ENCODE measurements around the gene ZNF467. TPM values are rescaled to one million over a fixed set of nuclear protein-coding genes. Genes with fewer than 3 reads are reported as not detected.

Gene ZNF467
- total and polyA plus RNA-seq, 8 donors = 6.3 to 18.6 (median 8.8) TPM

GRCh38 chr7:149752646-149753045 is 20.7 kb downstream of the ZNF467 start:
- no peak overlapping the region for H3K27ac ChIP-seq
- 72 to 81% methylated on average over 5 of the region's 5 CpGs for WGBS, 2 donors
- no peaks in the 10 kb centered on the region for H3K9me3 ChIP-seq
- ATAC-seq = no peak
- no peak for FAIRE-seq
- no peak for TF ChIP-seq CTCF (IDR thresholded peaks at IDR 0.05)
- no peak overlapping the region for H3K4me3 ChIP-seq
- no peak for DNase-seq
- H3K27me3 ChIP-seq = no peaks in the 10 kb centered on the region
- intact Hi-C loops (cut with DNase I) = no loop called here
- no peaks in the 10 kb centered on the region for H3K4me1 ChIP-seq
- no peaks in the 10 kb centered on the region for H3K36me3 ChIP-seq

GRCh38 chr7:149751043-149751775 is 22.2 kb downstream of the ZNF467 start:
- no peak for ATAC-seq

GRCh38 chr7:149750122-149750845 is 23.1 kb downstream of the ZNF467 start:
- no peak overlapping the region for H3K27ac ChIP-seq
- no peak overlapping the region for H3K4me3 ChIP-seq
- DNase-seq (no peak), FAIRE-seq (no peak), ATAC-seq (no peak)
- WGBS, 2 donors = 92 to 93% methylated on average over 9 of the region's 9 CpGs
- no peaks in the 10 kb centered on the region for H3K36me3 ChIP-seq
- intact Hi-C loops (cut with DNase I) = no loop called here
- TF ChIP-seq CTCF (IDR thresholded peaks at IDR 0.05) = no peak
- H3K4me1 ChIP-seq = no peaks in the 10 kb centered on the region
- no peaks in the 10 kb centered on the region for H3K27me3 ChIP-seq
- H3K9me3 ChIP-seq = no peaks in the 10 kb centered on the region

More at GRCh38 chr7:149751043-149751775, 22.2 kb downstream of the ZNF467 start:
- TF ChIP-seq CTCF (IDR thresholded peaks at IDR 0.05) = no peak
- Histone ChIP-seq H3K4me3 (no peak overlapping the region), H3K9me3 (no peaks in the 10 kb centered on the region), H3K4me1 (no peaks in the 10 kb centered on the region), H3K27ac (no peak overlapping the region), H3K27me3 (no peaks in the 10 kb centered on the region), H3K36me3 (no peaks in the 10 kb centered on the region)
- intact Hi-C loops (cut with DNase I) = no loop called here
- FAIRE-seq (no peak), DNase-seq (no peak)
- 79 to 80% methylated on average over 8 of the region's 8 CpGs for WGBS, 2 donors

- Histone ChIP-seq H3K4me1 (no peaks in the 10 kb centered on the region), H3K36me3 (no peaks in the 10 kb centered on the region), H3K9me3 (no peaks in the 10 kb centered on the region), H3K27ac (no peak overlapping the region), H3K27me3 (no peaks in the 10 kb centered on the region), H3K4me3 (no peak overlapping the region)
- DNase-seq = no peak
- WGBS, 2 donors = 72 to 83% methylated on average over 9 of the region's 9 CpGs
- intact Hi-C loops (cut with DNase I) = loop anchor here in 1 of 3 donors (10.0 kb wide), 1 partner anchor 83 kb away; no protein-coding TSS in a partner anchor
- no peak for FAIRE-seq
- ATAC-seq = no peak
- TF ChIP-seq CTCF (IDR thresholded peaks at IDR 0.05) = no peak
These were observed 25.1 kb downstream of the ZNF467 start for GRCh38 chr7:149748076-149748874.

All from pancreas (tissue), 10 donors.